Astrocyte (in vitro differentiated cells and primary cell): ENCODE results near the gene FHL1. TPM values are rescaled to one million over a fixed set of nuclear protein-coding genes. Genes with fewer than 3 reads are reported as not detected.

ENCODE experiments used
- DNase-seq: peaks from one replicate; pipeline ENCODE4 v3.0.0-alpha.2; 2010; ENCODE audit warnings: low read depth
- FAIRE-seq: peaks from 2 replicates; lab custom pipeline; 2011; peaks lifted over from hg19 to GRCh38; lab: Jason Lieb, UNC
- H2AFZ ChIP-seq: 2 replicates; pipeline ENCODE4 v1.6.0; 2012; ENCODE audit warnings: low read depth, low read length, inconsistent platforms
- H3K27ac ChIP-seq: 2 replicates; pipeline ENCODE4 v1.5.1; 2011; ENCODE audit warnings: low read depth, low read length, inconsistent platforms
- H3K27me3 ChIP-seq: 2 replicates; pipeline ENCODE4 v1.6.0; 2011; ENCODE audit warnings: low read length, inconsistent platforms; ENCODE audit not compliant: insufficient read depth
- H3K36me3 ChIP-seq: 2 replicates; pipeline ENCODE4 v1.5.1; 2011; ENCODE audit warnings: low read length, inconsistent platforms; ENCODE audit not compliant: insufficient read depth
- H3K4me1 ChIP-seq: 2 replicates; pipeline ENCODE4 v1.5.1; 2011; ENCODE audit warnings: low read length, inconsistent platforms; ENCODE audit not compliant: insufficient read depth
- H3K4me2 ChIP-seq: 2 replicates; pipeline ENCODE4 v1.6.0; 2012; ENCODE audit warnings: low read length, inconsistent platforms
- H3K4me3 ChIP-seq: 2 replicates; pipeline ENCODE4 v1.5.1; 2011; ENCODE audit warnings: low read depth, mild to moderate bottlenecking, low read length, inconsistent platforms; ENCODE audit not compliant: insufficient read depth
- H3K79me2 ChIP-seq: 2 replicates; pipeline ENCODE4 v1.6.0; 2012; ENCODE audit warnings: mild to moderate bottlenecking, low read length, inconsistent platforms; ENCODE audit not compliant: insufficient read depth
- H3K9ac ChIP-seq: 2 replicates; pipeline ENCODE4 v1.6.0; 2012; ENCODE audit warnings: mild to moderate bottlenecking, low read length, inconsistent platforms
- H3K9me3 ChIP-seq: 2 replicates; pipeline ENCODE4 v1.5.1; 2012; ENCODE audit warnings: low read depth, mild to moderate bottlenecking, low read length, inconsistent platforms; ENCODE audit not compliant: insufficient read depth
- H4K20me1 ChIP-seq: 2 replicates; pipeline ENCODE4 v1.6.0; 2012; ENCODE audit warnings: low read length, inconsistent platforms; ENCODE audit not compliant: insufficient read depth
- H3K27ac Mint-ChIP-seq: one replicate; pipeline ENCODE4 v1.8.0; 2021; ENCODE audit warnings: mild to moderate bottlenecking, mixed read lengths; ENCODE audit not compliant: unreplicated experiment
- H3K27me3 Mint-ChIP-seq: one replicate; pipeline ENCODE4 v1.8.0; 2021; ENCODE audit warnings: low read depth, mixed read lengths; ENCODE audit not compliant: unreplicated experiment
- H3K36me3 Mint-ChIP-seq: one replicate; pipeline ENCODE4 v1.8.0; 2021; ENCODE audit warnings: low read depth, mixed read lengths; ENCODE audit not compliant: unreplicated experiment
- H3K4me1 Mint-ChIP-seq: one replicate; pipeline ENCODE4 v1.8.0; 2021; ENCODE audit warnings: low read depth, mixed read lengths; ENCODE audit not compliant: unreplicated experiment
- H3K4me3 Mint-ChIP-seq: one replicate; pipeline ENCODE4 v1.8.0; 2021; ENCODE audit warnings: mild to moderate bottlenecking, moderate library complexity, mixed read lengths; ENCODE audit not compliant: unreplicated experiment
- H3K9me3 Mint-ChIP-seq: one replicate; pipeline ENCODE4 v1.8.0; 2021; ENCODE audit warnings: mild to moderate bottlenecking, mixed read lengths; ENCODE audit not compliant: unreplicated experiment
- CTCF ChIP-seq: IDR thresholded peaks from 2 replicates; pipeline ENCODE4 v1.5.1; 2011; ENCODE audit warnings: low read depth, mild to moderate bottlenecking, inconsistent platforms, low read length, moderate library complexity; ENCODE audit not compliant: insufficient read depth
- EZH2 ChIP-seq: IDR thresholded peaks from 2 replicates; pipeline ENCODE4 v1.6.1; 2012; ENCODE audit warnings: mild to moderate bottlenecking, low read length, inconsistent platforms; ENCODE audit not compliant: insufficient read depth
- total RNA-seq: library from RNA; stranded (reverse); gene quantifications from 2 replicates; pipeline ENCODE4 v1.2.1, GENCODE V29; 2021

Gene FHL1
- total RNA-seq, 1 donor from 2014 or later = 115 TPM

- Mint-ChIP-seq H3K9me3 (peaks cover 8% of the 10 kb centered on the region), H3K4me1 (peaks cover 2% of the 10 kb centered on the region), H3K36me3 (no peaks in the 10 kb centered on the region), H3K4me3 (peak overlapping the region; percentile 81), H3K27ac (peak overlapping the region; percentile 8), H3K27me3 (peaks cover 8% of the 10 kb centered on the region)
- Histone ChIP-seq H3K36me3 (no peaks in the 10 kb centered on the region), H3K4me3 (peak overlapping the region; percentile 68), H3K27ac (peak overlapping the region; percentile 26), H4K20me1 (peaks cover 6% of the 10 kb centered on the region), H3K9me3 (no peaks in the 10 kb centered on the region), H3K4me2 (peak overlapping the region; percentile 92), H3K27me3 (no peaks in the 10 kb centered on the region), H3K79me2 (peaks cover 27% of the 10 kb centered on the region), H3K9ac (peak overlapping the region; percentile 80), H3K4me1 (peaks cover 7% of the 10 kb centered on the region), H2AFZ (peak overlapping the region; percentile 60)
- TF ChIP-seq CTCF = no peak
- TF ChIP-seq EZH2 = no peak
- DNase-seq (no peak), FAIRE-seq (no peak)
Observed at GRCh38 chrX:136146614-136147314, 569 bp upstream of the FHL1 start.

GRCh38 chrX:136147976-136148375 lies 643 bp downstream of the FHL1 start:
- Histone ChIP-seq H3K4me2 (peak overlapping the region; percentile 92), H3K9ac (peak overlapping the region; percentile 79), H3K4me3 (peak overlapping the region; percentile 51), H4K20me1 (peaks cover 6% of the 10 kb centered on the region), H3K27me3 (no peaks in the 10 kb centered on the region), H3K36me3 (no peaks in the 10 kb centered on the region), H3K9me3 (no peaks in the 10 kb centered on the region), H2AFZ (no peak overlapping the region), H3K27ac (no peak overlapping the region), H3K4me1 (peaks cover 7% of the 10 kb centered on the region), H3K79me2 (peaks cover 36% of the 10 kb centered on the region)
- no peaks in the 10 kb centered on the region for H3K36me3 Mint-ChIP-seq
- no peak for DNase-seq
- peak overlapping the region; percentile 83 for H3K4me3 Mint-ChIP-seq
- H3K27ac Mint-ChIP-seq = no peak overlapping the region
- H3K27me3 Mint-ChIP-seq = peaks cover 8% of the 10 kb centered on the region
- peaks cover 2% of the 10 kb centered on the region for H3K4me1 Mint-ChIP-seq
- H3K9me3 Mint-ChIP-seq = peaks cover 8% of the 10 kb centered on the region
- no peak for FAIRE-seq
- TF ChIP-seq CTCF (no peak), EZH2 (no peak)

- no peak for DNase-seq
- Mint-ChIP-seq H3K9me3 (peaks cover 8% of the 10 kb centered on the region), H3K4me1 (peaks cover 2% of the 10 kb centered on the region), H3K27me3 (peaks cover 8% of the 10 kb centered on the region), H3K36me3 (no peaks in the 10 kb centered on the region), H3K27ac (peak overlapping the region; percentile 34), H3K4me3 (peak overlapping the region; percentile 83)
- Histone ChIP-seq H3K27ac (no peak overlapping the region), H2AFZ (peak overlapping the region; percentile 15), H4K20me1 (peaks cover 6% of the 10 kb centered on the region), H3K4me2 (peak overlapping the region; percentile 92), H3K9me3 (no peaks in the 10 kb centered on the region), H3K4me1 (peaks cover 7% of the 10 kb centered on the region), H3K27me3 (no peaks in the 10 kb centered on the region), H3K79me2 (peaks cover 40% of the 10 kb centered on the region), H3K9ac (peak overlapping the region; percentile 79), H3K36me3 (no peaks in the 10 kb centered on the region), H3K4me3 (peak overlapping the region; percentile 57)
- FAIRE-seq = peak; percentile 49
- TF ChIP-seq EZH2 = no peak
- TF ChIP-seq CTCF = no peak
Observed at GRCh38 chrX:136148391-136148790, 1.1 kb downstream of the FHL1 start.
